Measurements from ENCODE around the gene KCNQ1. TPM values are rescaled to one million over a fixed set of nuclear protein-coding genes. Genes with fewer than 3 reads are reported as not detected.

KCNQ1 gene
- total and polyA plus RNA-seq, 9 of the 15 experiments (the other 6 are each of a cell fraction or from before 2014, with no cell fraction given): 0.44 TPM; not detected in 8

GRCh38 chr11:2550606-2550970 lies 105.8 kb downstream of the KCNQ1 start:
- no peak overlapping the region; a peak in 1 of 4 replicates for H3K9ac ChIP-seq (ENCODE audit: insufficient read depth in 1 of 2, low read depth in 2 of 2, low read length in 2 of 2)
- DNase-seq (ENCODE audit: extremely low read depth in 1 of 4, low spot score in 3 of 4) (no peak), ATAC-seq (no peak), FAIRE-seq (no peak)
- H3K27ac ChIP-seq (ENCODE audit: extremely low read depth, low read depth, low read length): no peak overlapping the region
- no peaks in the 10 kb centered on the region for H4K20me1 ChIP-seq (replicated peaks; ENCODE audit: control insufficient read depth, insufficient read depth, low read length)
- BruUV-seq (replicated peaks): no TSS peak
- intact Hi-C loops (cut with micrococcal nuclease): no loop called here
- ChIA-PET CTCF (ENCODE audit: low intra/inter-chr PET ratio) (no interaction called here), POLR2A (interaction anchor here (0.5 to 0.6 kb wide), 3 partner anchors 59 to 336 kb away, joined by 3 to 4 read pairs (median 3); no protein-coding TSS in a partner anchor)
- peaks cover 0 to 17% of the 10 kb centered on the region in 2 experiments; a peak in 1 of 5 replicates for H3K4me1 ChIP-seq (replicated peaks in 1 of 2; ENCODE audit: control insufficient read depth in 2 of 2, insufficient read depth in 2 of 2, low read length in 2 of 2)
- no peaks in the 10 kb centered on the region for H3K9me1 ChIP-seq (ENCODE audit: control insufficient read depth, insufficient read depth, low read length)
- H3K9me3 ChIP-seq (replicated peaks; ENCODE audit: control insufficient read depth, insufficient read depth, low read depth, low read length): no peaks in the 10 kb centered on the region
- H2AFZ ChIP-seq (ENCODE audit: low read depth, low read length): no peak overlapping the region
- no peak overlapping the region for H3K4me2 ChIP-seq (ENCODE audit: insufficient read depth, low read length)
- no peaks in the 10 kb centered on the region for H3K36me3 ChIP-seq (ENCODE audit: control insufficient read depth, insufficient read depth, low read length)
- WGBS (ENCODE audit: insufficient coverage, low coverage, missing lambda C conversion rate): 5% methylated on average over 8 of the region's 8 CpGs
- H3K27me3 ChIP-seq (ENCODE audit: control insufficient read depth in 2 of 2, insufficient read depth in 2 of 2, low read length in 2 of 2): peaks cover 20 to 68% of the 10 kb centered on the region in 2 experiments
- no peak overlapping the region for H3K4me3 ChIP-seq
- in situ Hi-C loops (cut with MboI): no loop called here
- no peaks in the 10 kb centered on the region for H3K79me2 ChIP-seq (ENCODE audit: control insufficient read depth, insufficient read depth, low read length)
- TF ChIP-seq, protein P1, sequence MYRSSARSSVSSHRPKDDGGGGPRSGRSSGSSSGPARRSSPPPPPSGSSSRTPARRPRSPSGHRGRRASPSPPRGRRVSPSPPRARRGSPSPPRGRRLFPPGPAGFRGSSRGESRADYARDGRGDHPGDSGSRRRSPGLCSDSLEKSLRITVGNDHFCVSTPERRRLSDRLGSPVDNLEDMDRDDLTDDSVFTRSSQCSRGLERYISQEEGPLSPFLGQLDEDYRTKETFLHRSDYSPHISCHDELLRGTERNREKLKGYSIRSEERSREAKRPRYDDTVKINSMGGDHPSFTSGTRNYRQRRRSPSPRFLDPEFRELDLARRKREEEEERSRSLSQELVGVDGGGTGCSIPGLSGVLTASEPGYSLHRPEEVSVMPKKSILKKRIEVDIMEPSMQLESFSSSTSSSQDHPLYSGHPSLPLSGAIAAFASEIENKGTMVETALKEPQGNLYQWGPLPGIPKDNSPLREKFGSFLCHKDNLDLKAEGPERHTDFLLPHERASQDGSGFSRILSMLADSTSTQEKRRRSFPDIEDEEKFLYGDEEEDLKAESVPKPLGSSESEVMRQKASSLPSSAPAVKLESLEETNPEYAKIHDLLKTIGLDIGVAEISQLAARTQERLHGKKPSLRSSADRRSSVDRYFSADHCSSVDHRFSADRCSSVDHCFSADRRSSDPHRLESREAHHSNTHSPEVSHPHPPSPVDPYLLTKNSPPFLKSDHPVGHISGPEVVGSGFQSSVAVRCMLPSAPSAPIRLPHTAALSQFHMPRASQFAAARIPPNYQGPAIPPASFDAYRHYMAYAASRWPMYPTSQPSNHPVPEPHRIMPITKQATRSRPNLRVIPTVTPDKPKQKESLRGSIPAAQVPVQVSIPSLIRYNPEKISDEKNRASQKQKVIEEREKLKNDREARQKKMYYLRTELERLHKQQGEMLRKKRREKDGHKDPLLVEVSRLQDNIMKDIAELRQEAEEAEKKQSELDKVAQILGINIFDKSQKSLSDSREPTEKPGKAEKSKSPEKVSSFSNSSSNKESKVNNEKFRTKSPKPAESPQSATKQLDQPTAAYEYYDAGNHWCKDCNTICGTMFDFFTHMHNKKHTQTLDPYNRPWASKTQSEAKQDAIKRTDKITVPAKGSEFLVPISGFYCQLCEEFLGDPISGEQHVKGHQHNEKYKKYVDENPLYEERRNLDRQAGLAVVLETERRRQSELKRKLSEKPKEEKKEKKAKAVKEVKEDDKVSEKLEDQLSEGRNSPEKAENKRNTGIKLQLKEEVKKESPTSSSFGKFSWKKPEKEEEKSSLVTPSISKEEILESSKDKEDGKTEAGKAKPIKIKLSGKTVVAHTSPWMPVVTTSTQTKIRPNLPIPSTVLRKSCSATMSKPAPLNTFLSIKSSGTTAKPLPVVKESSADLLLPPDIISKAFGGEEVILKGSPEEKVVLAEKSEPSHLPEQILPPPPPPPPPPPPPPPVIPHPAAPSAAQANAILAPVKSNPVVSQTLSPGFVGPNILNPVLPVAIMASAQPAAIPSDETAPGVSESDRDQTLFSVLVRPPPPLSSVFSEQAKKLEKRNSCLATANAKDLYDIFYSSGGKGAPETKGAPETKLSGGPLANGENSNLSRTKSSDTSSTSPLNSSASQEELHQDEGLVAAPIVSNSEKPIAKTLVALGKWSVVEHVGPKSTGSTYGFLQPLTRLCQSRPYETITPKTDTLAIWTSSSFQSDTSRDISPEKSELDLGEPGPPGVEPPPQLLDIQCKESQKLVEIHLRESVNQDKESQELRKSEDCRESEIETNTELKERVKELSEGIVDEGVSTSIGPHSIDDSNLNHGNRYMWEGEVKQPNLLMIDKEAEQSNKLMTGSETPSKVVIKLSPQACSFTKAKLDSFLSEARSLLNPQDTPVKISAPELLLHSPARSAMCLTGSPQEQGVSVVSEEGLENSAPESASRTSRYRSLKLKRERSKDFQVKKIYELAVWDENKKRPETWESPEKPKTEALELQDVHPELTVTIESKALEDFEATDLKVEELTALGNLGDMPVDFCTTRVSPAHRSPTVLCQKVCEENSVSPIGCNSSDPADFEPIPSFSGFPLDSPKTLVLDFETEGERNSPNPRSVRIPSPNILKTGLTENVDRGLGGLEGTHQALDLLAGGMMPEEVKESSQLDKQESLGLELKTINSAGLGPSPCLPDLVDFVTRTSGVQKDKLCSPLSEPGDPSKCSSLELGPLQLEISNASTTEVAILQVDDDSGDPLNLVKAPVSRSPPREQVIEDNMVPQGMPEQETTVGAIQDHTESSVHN (IDR thresholded peaks at IDR 0.05; ENCODE audit: borderline replicate concordance in 1 of 2, low read depth in 1 of 2): no peak
- TF ChIP-seq GABPA (tag; conservative IDR thresholded peaks at IDR 0.05; ENCODE audit: low read depth) (no peak), FOXM1 (IDR thresholded peaks at IDR 0.05; ENCODE audit: low read depth) (no peak), FOXM1 (CRISPR knock-in tag; IDR thresholded peaks at IDR 0.05; ENCODE audit: low read depth) (no peak), SP2 (IDR thresholded peaks at IDR 0.05; ENCODE audit: extremely low read depth, low read depth, low read length, poor library complexity, severe bottlenecking) (no peak), SMAD2 (IDR thresholded peaks at IDR 0.05; ENCODE audit: low read depth, low read length) (no peak), ZNF217 (CRISPR knock-in tag; IDR thresholded peaks at IDR 0.05) (no peak), FOXP4 (CRISPR knock-in tag; IDR thresholded peaks at IDR 0.05; ENCODE audit: borderline replicate concordance) (no peak), ZNF449 (CRISPR knock-in tag; IDR thresholded peaks at IDR 0.05) (no peak), JUNB (CRISPR knock-in tag; conservative IDR thresholded peaks at IDR 0.05) (no peak), ZNF324 (CRISPR knock-in tag; IDR thresholded peaks at IDR 0.05) (no peak)
